NCI-H748 treated with DMSO at 0.1 percent for 48 hours (cell line): Measurements from ENCODE around the gene RAPGEF6.
"Not testable (repeated sequence)": the region's sequence is repeated elsewhere in the genome, so short reads cannot be mapped to it uniquely, and the experiment has no call there.

ENCODE experiments used
- DNase-seq: peaks from one replicate; lab custom pipeline; 2025; lab: John Stamatoyannopoulos, UW

The RAPGEF6 gene

DNA sequence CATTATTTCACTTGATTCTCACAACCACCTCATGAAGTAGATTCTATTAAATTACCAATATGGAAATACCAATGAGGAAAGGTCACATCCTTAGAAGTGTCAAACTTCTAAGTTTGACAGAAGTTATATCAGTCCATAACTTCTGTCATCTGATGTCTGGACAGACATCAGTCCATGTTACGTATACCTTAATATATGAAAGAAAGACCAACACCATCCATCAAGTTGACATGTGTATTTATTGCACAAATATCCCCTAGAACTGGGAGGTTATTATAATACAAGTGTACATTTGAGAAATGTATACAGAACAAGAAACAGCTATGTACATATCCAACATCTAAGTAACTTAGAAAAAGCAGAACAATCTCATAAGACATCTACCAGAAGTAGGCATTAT lies 6.5 kb upstream of the RAPGEF6 start:
- DNase-seq, result no peak

DNA sequence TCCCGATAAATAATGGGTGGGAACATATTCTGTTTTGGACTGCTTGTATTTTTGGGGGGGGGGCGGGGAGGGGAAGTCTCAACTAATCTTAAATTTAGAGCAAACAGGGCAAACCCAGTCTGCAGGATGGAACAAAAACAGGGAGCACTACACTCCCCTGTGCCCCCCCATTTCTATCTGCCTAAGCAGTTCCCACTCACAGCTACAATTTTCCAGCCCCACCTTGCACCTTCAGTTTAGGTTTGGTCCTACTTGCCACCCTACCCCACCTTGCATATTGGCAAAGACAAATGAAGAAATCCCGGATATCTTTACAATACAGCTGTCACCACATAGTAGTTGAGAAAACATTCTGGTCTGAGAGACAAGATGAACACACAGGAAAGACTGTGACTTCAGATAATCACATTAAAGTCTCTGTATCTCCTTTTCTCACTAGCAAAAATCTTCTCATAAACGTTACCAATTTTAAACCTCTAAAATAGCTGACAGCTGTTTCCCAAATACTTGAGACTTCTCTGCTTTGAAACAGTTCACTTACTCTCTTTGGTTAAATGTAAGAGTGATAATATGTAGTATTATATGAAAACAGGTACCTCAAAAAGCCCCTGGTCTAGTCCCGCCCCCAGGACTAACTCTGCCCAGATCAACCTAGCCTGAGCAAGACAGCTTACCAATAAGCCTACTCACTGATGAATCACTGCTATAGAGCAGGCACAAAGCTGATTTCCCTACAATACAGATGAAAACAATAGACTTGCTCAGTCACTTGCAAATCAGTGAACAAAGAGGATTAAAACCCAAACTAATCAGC lies 5.2 kb upstream of the RAPGEF6 start:
- DNase-seq, result no peak

DNA sequence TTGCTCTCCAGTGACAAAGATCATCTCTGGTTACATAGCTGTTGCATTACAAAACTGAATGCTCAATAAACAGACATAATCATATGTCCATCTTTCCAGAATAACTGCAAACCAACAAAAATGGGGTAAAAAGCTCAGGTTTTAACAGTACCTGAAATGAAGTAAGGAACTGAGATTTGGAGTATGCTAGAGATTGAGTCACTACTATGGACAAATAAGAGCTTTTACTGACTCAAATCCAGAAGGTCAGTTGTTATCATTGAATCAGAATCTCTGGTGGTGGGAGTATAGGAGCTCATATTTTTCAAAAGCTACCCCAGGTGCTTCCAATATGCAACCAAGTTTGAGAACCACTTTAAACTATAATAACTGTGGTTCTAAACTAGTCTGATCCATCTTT lies 4.1 kb upstream of the RAPGEF6 start:
- DNase-seq, result no peak

DNA sequence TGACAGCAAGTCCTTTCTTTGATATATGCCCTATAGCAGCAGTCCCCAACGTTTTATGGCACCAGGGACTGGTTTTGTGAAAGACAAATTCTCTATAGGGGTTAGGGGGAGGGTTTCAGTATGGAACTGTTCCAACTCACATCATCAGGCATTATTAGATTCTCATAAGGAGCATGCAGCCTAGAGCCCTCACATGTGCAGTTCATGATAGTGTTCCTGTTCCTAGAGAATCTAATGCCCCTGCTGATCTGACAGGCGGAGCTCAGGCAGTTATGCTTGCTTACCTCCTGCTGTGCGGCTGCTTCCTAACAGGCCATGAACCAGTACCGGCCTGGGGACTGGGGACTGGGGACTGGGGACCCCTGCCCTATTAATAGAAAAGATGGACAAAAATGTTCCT lies 2.7 kb upstream of the RAPGEF6 start:
- no peak for DNase-seq

DNA sequence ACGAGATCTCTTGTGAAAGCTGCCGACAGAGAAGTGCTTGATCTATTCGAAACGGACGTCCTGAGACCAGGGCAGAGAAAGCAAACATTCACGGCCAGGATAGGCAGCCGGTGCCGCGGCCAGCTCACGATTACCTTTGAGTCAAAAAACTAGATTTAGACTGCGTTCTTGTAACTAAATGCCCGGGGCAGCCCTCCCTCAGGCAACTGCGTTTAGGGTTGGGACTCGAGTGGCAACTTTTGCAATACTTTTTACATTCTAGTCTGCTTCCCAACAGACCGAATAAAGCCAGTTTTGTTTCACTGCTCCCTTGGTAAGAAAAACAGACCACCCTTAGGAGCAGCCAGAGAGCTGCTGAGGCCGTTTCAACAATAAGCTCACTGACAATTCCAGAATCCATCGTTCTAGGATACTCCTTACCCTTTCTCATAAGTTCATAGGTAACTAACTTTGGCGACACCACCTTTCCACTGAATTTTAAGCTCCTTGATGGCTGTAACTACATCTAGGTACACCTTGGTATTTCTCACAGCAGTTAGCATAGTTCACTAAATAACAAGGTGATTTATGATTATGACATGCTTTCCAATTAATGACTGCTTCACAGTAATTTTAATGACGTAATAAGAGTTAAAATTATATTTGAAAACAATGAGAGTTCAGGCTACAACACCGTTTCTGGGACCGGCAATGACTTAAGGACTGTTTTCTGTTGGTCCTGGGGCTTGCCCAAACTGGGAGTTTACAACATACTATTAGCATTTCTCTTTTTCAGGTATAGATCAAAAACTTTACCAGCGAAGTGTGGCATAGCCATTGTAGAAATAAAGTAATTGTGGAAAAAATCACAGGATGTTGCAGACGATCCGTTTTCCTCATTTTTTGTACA lies 899 bp upstream of the RAPGEF6 start:
- peak; percentile 51 for DNase-seq

DNA sequence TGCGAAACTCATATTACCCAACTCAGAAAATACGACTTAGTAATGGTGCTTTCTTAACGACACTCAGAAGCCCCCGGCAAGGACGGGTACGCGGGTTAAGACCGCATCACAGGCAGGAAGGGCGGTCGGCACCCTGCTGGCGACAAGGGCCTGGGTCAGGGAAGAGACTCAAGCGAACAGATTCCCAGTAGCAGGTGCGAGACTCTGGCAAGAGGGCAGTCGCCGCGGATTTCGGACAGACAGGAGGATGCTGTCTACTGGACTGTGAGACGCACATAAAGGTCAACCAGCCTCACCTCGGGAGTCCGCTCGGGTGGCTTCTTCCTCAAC lies 398 bp downstream of the RAPGEF6 start:
- peak; percentile 63 for DNase-seq

DNA sequence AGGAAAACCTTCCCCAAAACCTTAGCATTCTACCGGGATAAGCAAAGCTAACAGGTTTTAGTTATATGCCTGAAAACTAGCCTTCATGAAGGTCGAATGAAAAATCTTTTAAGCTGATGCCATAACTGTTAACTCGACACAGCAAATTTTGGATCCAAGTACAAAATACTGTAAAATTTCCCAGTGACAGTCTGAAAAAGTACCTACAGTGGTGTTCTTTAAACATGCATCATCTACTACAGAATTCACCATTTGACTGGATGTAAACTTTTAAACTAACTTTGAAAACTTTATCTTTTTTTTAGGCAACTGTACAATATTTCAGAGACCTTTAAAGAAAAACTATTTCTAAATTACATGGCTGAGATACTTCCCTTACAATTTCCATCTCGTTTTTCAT lies 791 bp downstream of the RAPGEF6 start:
- DNase-seq, result no peak

DNA sequence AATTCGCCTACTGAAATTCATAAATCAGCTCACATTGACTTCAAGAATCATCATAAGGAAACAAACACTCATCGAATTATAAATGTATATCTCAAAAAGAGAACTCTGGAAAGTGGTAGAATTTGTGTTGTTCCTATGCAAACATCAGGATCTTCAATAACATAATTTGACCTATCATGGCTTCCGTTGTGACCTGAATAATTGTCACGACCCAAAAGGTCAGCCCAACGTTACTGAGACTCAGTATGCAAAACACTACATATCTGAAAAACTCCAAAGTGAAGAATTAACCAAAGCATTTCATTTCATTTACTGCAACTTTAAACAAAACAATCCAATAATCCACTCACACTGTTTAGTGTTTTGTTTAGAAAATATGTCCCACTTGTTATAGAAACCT lies 1.2 kb downstream of the RAPGEF6 start:
- no peak for DNase-seq

DNA sequence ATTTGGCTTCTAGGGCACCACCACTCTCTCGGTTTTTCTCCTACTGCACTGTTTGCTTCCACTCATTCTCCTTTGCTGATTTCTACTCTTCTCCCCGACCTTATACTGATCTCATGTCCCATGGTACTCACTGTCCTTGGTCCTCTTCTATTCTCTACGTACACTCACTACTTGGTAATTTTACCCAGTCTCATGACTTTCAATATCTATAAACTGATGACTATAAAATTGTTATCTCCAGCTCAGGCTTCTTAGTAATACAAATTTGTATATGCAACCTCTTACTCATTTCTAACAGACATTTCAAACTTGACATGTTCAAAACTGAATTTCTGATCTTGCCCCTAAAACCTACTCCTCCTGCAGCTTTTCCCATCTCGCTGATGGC lies 4.1 kb downstream of the RAPGEF6 start:
- no peak for DNase-seq

DNA sequence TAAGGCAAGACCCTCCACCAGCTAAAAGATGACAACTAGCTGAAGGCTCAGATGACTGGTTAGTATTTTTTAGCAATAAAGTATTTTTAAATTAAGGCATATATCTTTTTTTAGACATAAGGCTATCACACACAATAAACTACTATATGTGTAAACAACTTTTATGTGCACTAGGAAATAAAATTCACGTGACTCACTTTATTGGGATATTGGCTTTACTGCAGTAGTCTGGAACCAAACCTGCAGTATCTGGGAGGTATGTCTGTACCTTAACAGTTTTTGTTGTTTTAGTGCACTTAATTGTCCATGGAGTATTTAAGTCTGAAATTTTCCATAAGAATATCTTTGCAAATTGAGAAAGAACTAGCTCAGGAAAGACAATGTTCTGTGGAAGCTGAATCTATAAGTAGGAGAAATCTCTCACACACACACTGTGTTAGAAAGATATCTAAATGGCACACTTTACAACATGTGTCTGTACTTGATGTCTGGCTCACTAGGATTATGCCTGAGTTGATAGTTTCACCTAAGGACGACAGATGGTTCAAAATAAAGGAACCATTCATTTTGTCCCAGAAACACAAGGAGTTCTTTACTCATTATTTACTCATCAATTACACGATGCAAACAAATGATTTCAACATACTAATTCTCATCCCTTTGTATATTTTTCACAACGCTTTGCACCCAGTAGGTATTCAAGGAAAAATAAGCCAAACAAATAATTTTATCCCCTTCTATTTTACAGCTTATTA lies 4.6 kb downstream of the RAPGEF6 start:
- DNase-seq, result peak; percentile 61

DNA sequence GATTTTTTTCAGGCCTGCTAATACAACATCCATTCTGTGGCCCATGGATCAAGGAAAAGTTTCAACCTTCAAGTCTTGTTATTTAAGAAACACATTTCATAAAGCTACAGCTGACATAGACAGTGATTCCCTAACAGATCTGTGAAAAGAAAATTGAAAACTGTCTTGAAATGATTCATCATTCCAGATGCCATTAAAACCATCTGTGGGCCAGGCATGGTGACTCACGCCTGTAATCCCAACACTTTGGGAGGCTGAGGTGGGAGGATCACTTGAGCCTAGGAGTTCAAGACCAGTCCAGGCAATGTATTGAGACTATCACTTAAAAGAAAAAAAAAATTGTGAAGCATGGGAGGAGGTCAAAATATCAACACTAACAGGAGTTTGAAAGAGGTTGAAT lies 6.0 kb downstream of the RAPGEF6 start:
- DNase-seq, result no peak

DNA sequence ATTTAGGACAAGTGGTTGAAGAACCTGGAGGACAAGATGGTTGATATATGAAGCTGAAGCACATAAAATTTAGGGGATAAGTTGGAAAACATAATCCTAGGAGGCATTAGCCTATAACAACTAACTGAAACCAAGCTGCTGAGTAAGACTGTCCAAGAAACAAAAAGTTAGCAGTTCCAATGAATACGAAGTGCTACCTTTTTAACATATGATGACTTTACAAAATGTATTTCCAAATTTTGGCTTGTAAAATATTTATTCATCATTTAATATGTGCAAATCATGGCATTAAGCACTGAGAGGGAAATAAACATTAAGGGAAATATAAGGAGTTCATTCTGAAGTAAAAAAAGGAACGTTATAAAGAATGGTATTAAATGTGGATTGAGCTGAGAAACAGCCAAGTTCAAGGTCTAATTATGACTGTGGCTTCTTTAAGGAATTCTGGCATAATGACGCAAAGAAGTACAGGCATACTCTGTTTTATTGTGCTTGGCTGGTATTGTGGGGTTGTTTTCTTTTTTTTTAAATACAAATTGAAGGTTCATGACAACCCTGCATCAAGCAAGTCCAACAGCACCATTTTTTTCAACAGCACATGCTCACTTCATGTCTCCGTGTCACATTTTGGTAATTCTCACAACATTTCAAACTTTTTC lies 7.7 kb downstream of the RAPGEF6 start:
- DNase-seq, result no peak

DNA sequence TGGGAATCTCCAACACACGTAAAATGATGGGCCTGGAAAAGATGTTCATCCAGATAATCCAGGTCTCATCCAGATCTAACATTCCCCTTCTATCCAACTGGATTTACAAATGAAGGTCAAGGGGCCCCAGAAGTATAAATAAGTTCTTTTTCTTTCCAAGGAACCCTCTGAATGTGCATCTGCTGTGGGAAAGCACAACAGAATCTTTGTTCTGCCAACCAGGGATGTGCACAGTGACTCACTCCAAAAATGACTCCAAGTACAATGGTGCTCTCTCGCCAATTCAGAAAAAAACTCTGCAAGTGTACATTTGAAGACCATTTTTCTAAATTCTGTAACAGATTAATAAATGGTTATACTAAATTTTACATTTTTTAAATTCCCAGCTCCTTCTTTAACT lies 12.4 kb downstream of the RAPGEF6 start:
- DNase-seq, result no peak

DNA sequence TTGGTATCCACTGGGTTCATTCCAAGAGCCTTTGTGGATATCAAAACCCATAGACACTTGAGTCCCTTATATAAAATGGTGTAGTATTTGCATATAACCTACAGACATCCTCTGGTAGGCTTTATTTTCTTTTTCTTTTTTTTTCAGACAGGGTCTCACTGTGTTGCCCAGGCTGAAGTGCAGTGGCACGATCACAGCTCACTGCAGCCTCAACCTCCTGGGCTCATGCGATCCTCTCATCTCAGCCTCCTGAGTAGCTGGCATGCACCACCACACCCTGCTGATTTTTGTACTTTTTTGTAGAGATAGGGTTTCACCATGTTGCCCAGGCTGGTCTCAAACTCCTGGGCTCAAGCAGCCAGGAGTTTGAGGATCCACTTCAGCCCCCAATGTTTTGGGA lies 13.9 kb downstream of the RAPGEF6 start:
- not testable (repeated sequence) for DNase-seq

DNA sequence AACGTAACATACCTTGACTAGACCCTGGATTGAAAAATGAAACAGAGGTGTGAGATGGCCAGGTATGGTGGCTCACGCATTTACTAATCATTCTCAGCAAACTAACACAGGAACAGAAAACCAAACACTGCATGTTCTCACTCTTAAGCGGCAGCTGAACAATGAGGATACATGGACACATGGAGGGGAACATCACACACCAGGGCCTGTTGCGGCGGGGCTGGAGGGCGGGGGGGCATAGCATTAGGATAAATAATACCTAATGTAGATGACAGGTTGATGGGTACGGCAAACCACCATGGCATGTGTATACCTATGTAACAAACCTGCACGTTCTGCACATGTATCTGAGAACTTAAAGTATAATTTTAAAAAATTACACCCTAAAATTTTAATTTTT lies 15.9 kb downstream of the RAPGEF6 start:
- DNase-seq, result no peak

DNA sequence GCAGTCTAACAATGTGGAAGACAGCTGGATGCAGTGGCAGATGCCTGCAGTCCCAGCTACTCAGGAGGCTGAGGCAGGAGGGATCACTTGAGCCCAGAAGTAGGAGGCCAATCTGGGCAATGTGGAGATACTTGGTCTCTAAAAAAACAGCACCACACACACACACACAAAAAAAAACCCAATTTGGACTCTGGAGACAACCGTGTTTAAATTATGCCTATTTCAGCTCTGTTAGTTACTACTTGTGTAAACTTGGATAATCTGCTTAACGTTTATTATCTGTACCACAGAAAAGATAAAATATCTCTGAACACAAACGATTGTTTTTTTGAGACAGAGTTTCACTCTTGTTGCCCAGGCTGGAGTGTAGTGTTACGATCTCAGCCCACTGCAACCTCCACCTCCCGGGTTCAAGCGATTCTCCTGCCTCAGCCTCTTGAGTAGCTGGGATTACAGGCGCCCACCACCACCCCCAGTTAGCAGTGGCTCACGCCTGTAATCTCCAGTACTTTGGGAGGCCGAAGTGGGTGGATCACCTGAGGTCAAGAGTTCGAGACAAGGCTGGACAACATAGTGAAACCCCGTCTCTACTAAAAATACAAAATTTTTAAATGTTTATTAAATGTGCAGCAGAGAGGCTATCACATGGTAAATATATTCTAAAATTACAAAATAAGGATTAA lies 17.7 kb downstream of the RAPGEF6 start:
- DNase-seq, result no peak

DNA sequence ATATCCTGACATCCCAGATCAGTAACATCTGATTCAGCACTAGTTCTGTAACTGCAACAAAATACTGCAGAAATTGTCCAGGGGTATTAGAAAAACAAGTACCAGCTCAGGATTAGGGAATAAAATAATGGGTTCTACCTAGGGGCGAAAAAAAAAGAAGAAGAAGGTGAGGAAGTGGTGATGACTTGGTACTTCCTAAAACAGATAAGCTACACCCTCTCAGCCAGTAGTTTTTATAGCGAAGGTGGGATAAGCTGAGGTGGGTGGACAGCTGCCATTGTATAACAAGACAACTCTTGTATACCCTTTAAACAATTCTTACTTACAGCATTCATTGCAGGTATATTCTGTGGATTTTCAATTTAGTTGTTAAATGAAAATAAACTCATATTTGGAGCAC lies 19.1 kb downstream of the RAPGEF6 start:
- DNase-seq, result no peak

DNA sequence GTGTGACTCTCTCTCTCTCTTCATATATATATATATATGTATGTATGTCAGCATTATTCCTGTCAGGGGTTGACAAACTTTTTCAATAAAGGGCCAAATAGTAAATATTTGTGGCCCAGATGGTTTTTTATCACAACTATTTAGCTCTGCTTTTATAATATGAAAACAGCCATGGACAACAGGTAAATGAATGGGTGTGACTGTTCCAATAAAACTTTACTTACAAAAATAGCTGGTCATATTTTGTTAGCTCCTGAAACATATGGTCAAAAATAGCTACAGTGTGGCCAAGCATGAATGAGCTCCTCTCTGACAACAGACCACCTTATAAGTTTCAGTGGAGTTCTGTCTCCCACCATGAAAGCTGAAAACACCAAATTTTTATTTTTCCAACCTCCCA lies 21.6 kb downstream of the RAPGEF6 start:
- no peak for DNase-seq

DNA sequence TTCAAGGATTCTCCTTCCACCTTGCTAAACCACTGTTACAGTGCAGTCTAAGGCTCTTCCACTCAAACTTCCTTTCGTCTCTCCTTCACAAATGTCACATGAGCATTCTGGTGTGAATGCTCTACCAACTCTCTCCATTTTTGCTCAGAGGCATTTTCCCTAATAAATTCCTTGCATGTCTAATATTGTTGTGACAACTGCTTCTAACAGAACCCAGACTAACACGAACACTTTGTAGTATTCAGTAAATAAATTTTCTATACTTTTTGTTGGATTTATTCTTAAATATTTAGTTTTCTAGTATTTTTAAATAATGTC lies 24.0 kb downstream of the RAPGEF6 start:
- DNase-seq, result no peak

DNA sequence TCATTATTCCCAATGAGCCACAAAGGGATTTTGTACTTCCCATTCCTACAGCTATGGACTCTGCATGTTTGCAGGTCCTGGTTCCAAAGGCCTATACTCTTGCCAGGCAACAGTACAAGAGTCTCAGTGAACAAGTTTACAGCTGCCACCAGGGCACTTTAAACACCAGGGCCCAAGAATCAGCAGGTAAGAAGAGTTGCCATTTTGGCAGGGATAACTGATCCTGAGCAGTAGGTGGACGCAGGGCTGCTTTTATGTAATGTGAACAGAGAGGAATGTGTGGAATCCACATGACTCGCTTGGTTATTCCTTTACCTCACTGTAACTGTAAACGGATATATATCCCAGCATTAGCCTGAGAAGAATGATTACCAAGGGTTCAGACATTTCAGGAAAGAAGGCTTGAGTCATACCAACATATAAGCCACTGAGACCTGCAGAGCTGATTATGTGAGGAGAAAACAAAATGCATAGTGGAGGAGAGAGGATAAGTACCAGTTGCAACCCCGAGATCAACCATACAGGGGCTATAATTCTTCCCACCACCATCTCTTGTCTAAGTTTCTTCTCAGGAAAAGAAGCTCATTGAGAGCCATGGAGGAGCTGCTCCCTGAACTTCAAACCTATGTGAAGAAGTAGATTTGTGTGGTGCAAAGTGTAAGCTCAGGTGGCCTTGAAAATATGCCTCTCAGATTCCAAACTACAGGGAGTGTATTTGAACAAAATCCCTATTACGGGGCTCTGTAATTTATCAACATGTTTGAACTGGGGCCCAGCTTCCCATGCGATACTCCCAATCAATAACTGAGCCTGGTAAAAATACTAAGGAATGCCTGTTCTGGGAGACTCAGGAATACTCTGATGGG lies 24.6 kb downstream of the RAPGEF6 start:
- DNase-seq, result no peak

DNA sequence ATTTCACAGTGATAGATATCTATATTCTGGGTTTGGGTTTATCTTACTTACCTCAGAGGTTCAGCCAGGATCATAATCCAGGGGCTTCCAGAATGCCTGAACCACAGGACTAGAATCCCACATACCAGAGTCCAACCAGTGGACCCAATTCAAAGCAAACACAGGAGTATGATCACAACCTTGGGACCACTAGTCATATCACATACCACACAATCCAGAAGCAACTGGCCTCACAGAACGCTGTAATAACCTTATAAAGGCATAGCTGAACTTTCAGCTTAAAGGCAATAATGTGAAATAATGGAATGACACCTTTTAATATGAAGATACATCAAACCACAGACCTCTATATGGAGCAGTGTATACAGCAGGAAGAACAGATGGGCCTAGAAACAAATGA lies 25.3 kb downstream of the RAPGEF6 start:
- no peak for DNase-seq
